ENCODE results near the gene MANBA.
"Not testable (repeated sequence)": the region's sequence is repeated elsewhere in the genome, so short reads cannot be mapped to it uniquely, and the experiment has no call there.

MANBA gene

DNA sequence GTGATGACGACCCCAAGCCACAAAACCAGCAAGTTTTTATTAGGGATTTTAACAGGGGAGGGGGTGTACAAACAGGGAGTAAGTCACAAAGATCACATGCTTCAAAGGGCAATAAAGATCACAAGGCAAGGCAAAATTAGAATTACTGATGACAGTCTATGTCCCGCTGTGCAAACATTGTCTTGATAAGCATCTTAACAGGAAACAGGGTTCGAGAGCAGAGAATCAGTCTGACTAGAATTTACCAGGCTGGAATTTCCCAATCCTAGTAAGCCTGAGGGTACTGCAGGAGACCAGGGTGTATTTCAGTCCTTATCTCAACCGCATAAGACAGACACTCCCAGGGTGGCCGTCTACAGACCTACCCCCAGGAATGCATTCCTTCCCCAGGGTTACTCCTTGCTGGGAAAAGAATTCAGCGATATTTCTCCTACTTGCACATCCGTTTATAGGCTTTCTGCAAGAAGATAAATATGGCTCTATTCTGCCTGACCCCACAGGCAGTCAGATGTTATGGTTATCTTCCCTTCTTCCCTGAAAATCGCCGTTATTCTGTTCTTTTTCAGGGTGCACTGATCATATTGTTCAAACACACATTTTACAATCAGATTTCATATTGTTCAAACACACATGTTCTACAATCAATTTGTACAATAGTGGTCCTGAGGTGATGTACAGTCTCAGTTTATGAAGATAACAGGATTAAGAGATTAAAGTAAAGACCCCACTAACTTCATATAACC is 41.8 kb downstream of the MANBA start:
- not testable (repeated sequence) for DNase-seq

DNA sequence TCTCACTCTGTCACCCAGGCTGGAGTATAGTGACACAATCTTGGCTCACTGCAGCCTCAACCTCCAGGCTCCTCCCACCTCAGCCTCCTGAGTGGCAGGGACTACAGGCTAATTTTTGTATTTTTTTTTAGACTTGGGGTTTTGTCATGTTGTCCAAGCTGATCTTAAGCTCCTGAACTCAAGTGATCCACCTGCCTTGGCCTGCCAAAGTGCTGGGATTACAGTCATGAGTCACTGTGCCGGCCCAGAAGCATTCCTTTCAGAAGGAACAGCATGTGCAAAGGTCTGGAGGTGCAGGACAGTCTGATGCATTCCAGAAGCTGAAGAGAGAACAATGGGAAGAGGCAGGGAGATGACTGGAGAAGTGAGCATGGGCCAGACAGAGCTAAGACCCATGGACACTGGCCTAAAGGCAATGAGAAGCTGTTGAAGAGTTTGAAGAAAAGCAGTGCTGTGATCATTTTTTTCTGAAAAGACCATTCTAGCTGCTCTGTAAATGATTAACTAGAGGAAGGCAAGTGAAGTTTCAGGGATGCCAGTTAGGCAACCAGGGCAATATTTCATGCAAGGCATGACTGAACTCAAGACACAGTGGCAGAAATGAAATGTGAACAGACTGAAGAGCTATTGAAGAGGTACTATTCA is 43.2 kb downstream of the MANBA start:
- DNase-seq = no peak

- DNase-seq = no peak
Observed at GRCh38 chr4:102715057-102715456, 45.7 kb downstream of the MANBA start.

GRCh38 chr4:102713774-102714173 is 47.0 kb downstream of the MANBA start:
- not testable (repeated sequence) for DNase-seq

DNA sequence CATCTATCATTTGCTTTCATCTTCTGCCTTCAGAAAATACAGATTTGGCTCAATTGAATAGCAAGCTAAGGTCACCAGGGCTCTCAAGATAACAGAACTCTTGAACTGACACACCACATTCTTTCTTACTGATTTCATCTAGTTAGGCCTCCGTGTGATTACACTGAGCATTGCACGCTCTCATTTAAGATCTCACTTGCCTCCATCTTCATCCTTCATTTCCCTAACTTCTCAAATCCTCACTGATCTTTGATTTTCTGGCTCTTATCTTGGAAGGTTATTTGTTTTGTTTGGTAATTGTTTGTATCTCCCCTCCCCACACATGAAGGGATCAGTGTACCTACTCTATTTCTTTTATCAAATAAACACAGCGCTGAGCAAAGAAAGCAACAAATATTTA is 47.7 kb downstream of the MANBA start:
- DNase-seq = no peak

DNA sequence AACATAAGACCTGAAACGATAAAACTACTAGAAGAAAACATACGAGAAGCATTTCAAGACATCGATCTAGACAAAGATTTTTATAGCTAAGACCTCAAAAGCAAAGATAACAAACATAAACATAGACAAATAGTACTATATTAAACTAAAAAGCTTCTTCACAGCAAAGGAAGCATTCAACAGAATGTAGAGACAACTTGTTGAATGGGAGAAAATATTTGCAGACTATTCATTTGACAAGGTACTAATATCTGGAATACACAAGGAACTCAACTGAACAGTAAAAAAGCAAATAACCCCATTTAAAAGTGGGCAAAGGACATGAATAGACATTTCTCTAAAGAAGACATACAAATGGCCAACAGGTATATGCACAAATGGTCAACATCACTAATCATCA is 49.8 kb downstream of the MANBA start:
- DNase-seq = no peak

DNA sequence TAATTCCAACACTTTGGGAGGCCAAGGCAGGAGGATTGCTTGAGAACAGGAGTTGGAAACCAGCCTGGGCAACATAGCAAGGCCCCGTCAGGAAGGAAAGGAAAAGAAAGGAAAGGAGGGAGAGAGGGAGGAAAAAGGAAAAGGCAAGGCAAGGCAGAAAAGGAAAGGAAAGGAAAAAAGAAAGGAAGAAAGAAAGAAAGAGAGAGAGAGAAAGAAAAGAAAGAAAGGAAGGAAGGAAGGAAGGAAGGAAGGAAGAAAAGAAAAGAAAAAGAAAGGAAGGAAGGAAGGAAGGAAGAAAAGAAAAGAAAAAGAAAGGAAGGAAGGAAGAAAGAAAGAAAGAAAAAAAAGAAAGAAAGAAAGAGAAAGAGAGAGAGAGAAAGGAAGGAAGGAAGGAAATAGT is 51.7 kb downstream of the MANBA start:
- DNase-seq = not testable (repeated sequence)

- DNase-seq = no peak
Observed at GRCh38 chr4:102707150-102707549, 53.6 kb downstream of the MANBA start.

- DNase-seq = no peak
Observed at GRCh38 chr4:102705391-102705935, 55.3 kb downstream of the MANBA start.

GRCh38 chr4:102696758-102697157 is 64.0 kb downstream of the MANBA start:
- DNase-seq = no peak

DNA sequence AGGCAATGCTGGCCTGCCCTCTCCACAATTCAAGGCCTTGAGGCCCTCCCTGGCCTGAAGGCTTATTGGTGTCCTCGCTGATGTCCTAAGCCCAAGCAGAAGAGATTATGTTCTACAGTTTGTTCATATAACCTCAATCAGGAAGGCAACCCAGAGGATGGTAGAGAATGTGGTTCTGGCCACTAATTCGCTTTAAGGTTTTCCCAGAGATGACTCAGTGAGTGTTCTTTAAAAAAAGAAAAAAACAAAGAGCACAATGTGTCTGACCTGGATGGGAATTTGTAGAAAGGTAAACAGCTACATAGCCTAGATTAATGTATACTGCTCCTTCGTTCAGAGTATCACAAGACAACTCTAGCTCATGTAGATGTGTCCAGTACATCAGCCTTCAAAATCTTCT is 66.0 kb downstream of the MANBA start:
- no peak for DNase-seq

- no peak for DNase-seq
Observed at GRCh38 chr4:102693861-102694260, 66.9 kb downstream of the MANBA start.

DNA sequence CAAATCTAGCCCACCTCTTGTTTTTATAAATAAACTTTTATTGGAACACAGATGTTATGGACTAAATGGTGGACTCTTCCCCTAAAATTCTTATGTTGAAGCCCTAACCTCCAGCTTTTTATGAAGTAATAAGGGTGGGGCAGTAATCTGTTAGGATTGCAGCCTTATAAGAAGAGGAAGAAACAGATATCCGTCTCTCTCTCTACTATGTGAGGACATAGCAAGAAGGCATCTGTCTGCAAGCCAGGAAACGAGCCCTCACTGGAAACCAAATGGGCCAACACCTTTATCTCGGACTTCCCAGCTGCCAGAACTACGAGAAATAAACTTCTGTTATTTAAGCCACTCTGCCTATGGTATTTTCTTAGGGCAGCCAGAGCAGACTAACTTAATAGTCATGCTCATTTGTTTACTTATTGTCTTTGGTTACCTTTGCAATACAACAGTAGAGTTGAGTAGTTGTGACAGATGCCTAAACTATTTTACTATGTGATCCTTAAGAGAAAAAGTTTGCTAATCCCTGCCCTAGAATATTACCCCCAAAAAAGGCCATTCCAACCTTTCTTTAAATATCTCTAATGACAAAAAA is 67.4 kb downstream of the MANBA start:
- no peak for DNase-seq

DNA sequence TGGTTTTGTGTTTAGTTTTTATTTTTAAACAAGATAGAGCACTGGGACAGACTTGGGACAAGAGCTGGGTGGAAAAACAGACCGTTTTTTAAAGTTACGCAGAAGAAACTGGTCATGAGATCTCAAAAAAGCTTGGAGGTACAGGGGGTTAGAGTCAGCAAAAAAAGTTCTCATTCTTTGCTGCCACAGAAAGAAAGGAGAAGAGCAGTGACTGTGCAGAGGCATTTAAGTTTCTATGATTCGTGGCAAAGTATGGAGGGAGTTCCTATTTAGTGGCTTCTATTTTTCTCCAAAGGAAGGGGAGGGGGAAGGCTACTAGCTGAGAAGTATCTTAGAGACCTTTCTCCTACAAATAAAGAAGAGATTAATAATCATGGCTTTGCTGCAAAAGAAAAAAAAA is 68.3 kb downstream of the MANBA start:
- DNase-seq = no peak

DNA sequence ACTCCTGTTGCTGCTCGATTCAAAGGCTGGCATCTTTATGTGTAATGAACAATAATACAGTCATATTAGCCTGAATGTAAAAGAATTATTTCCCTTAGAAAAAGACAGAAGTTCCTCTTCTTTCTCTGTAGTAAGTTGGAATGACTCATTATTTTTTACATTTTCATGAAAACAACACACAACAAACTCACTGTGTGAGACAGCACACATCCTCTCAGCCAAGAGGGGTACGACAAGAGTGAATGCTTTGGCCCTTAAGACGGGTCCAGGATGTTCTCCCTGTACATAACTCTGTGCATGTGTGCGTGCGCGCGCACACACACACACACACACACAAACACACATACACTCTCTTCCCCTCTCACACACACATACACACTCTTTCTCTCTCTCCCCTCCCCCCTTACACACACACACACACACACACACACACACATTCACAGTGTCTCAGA is 72.8 kb downstream of the MANBA start:
- no peak for DNase-seq

- no peak for DNase-seq
Observed at GRCh38 chr4:102687373-102687981, 73.3 kb downstream of the MANBA start.

- no peak for DNase-seq
Observed at GRCh38 chr4:102685768-102686167, 75.0 kb downstream of the MANBA start.

GRCh38 chr4:102684610-102685052 is 76.1 kb downstream of the MANBA start:
- DNase-seq = no peak

DNA sequence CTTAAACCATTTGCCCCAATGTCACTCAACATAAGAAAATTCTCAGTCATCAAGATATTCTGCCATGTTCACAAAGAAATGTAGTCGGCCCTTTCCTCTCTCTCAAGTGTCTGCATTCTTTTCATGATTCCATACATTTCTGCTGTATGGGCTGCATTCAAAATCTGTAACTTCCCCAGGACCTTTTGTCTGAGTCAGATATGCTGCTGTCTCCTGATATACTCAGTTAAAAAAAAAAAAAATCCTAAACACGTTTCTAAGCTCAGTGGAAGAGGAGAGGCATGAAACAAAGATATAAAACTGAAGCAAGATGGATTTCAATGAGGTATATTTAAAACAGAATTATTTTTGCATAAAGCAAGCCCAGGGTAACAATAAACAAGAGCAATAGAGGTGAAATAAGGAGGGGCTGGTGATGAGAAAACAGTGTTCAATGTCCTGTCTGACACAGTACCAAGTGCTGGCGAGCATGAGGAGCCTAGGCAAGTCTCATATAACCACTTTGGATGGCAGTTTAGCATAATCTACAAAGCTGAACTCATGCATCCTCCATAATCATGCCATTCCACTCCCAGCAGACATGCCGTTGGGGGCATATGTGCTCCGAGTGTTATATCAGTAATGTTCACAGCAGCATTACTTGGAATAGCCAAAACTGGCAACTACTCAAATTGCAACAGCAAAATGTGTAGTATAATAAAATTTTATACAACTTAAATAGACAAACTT is 76.7 kb downstream of the MANBA start:
- no peak for DNase-seq

GRCh38 chr4:102678695-102679335 is 82.0 kb downstream of the MANBA start:
- DNase-seq = no peak

GRCh38 chr4:102678107-102678506 is 82.7 kb downstream of the MANBA start:
- no peak for DNase-seq

DNA sequence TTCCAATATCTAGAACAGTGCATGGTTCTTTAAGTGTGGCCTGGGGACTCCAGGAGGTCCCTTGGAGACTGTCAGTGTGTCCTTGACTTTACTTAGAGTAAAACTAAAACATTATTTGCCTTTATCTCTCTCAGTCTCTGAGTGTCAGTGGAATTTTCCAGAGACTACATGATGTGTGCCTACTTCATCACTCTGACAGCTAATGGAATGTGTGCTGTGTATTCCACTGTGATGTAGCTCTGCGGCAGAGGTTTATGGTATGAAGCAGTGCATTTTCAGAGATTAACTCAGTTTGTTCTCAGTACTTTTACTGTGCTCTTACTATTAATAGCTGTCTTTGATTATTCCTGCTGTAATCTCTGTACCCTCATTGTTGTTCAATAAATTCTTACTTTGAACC is 85.6 kb downstream of the MANBA start:
- DNase-seq = no peak

Measured in NCI-H1105 (cell line).